Lung microvascular endothelial cell (primary cell): ENCODE measurements around the gene OLFML2A. TPM values are rescaled to one million over a fixed set of nuclear protein-coding genes. Genes with fewer than 3 reads are reported as not detected.
"Not testable (repeated sequence)": the region's sequence is repeated elsewhere in the genome, so short reads cannot be mapped to it uniquely, and the experiment has no call there.

Experiments used
- DNase-seq, 2 donors: peaks; one replicate each; pipeline versions ENCODE4 v3.0.0 to v3.0.0-alpha.2; 2010; ENCODE audit warnings: low read depth in 2 of 2
- total RNA-seq: library from RNA; depleted of rRNA; stranded (reverse); fragments of >200 nt; gene quantifications from 2 replicates; pipeline ENCODE4 v1.2.1, GENCODE V29; 2014

Gene OLFML2A
- 1.3 and 2.2 TPM in 2 replicates for total RNA-seq

DNA sequence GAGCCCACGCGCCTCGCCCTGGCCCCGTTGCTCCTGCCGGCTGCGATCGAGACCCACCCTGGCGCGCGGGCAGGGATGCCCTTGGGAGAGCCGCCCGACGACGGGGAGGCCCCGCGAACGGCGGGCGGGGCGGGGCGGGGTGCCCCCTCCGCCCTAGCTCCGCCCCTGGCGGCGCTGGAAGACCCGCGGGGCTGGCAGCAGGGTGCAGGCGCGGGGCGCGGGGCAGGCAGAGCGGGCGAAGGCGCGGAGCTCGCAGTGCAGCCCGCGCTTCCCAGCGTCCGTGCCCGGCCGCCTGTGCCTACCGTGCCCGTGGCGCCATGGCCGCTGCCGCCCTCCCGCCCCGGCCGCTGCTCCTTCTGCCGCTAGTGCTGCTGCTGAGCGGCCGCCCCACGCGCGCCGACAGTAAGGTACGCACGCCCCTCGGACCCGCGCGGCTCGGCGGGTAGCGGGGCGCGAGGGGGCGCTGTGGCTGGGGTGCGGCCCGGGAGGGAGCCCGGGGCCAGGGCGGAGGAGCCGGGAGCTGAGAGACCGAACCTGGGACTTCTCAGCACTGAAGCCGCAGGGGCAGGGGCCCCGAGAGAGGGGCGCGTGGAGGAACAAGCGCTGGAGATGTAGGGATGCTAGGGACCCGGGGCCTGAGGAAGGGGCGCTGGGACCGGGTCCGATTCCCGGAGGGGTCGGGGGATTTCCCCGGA lies at the start of gene OLFML2A:
Gene OLFML2A, plus strand, starts transcription at position 180 of the 695 bp plus-strand sequence. Its CDS starts 138 bp downstream, at position 318.
- DNase-seq: no peak

DNA sequence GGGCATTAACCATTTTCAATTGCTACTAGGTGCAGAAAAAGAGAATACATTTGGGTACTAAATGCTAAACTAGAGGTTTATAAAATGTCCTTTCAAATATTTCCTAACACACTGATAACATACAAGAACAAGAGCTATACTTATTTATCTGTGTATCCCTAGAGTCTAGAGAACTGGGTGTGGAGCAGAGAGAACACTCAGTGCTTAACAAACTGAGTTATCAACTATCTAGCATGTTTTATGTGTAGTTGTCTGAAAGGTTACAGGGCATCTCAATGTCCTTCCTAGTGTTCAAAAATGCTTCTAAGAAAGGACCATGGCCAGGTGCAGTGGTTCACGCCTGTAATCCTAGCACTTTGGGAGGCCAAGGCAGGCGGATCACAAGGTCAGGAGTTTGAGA lies 46.2 kb upstream of the OLFML2A start:
- DNase-seq: no peak

DNA sequence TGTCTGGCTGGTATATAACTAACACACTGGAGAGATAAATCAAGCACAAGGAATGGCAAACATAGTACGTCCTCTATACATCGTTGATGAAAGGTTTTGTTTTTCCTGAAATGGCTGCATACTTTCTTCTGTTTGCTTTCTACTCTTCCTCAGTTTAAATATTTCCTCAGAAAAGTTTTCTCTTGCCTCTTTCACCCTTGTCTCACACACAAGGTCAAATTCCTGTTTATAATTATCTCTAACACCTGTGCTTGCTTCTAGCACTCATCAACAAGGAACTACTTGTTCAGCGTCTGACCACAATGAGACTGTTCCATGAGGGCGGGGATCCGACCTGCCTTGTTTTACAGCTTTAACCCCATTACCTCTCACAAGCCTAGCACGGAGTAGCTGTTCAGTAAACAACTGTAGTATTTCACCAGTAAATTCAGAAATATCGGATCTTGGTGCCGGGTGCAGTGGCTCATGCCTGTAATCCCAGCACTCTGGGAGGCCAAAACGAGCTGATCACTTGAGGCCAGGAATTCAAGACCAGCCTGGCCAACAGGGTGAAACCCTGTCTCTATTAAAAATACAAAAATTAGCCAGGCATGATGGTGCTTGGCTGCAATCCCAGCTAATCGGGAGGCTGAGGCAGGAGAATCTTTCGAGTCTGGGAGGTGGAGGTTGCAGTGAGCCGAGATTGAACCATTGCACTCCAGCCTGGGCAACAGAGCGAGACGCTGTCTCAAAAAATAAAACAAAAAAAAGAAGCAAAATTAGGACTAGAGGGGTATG lies 42.8 kb upstream of the OLFML2A start:
- no peak for DNase-seq

DNA sequence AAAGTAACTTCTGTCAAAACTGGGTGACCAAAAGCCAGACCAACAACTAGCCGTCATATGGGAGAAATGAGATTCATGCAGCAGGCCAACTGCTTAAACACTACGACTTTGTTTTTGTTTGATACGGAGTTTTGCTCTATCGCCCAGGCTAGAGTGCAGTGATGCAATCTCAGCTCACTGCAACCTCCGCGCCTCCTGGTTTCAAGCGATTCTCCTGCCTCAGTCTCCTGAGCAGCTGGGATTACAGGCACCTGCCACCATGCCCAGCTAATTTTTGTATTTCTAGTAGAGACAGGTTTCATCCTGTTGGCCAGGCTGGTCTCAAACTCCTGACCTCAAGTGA lies 42.2 kb upstream of the OLFML2A start:
- not testable (repeated sequence) for DNase-seq

DNA sequence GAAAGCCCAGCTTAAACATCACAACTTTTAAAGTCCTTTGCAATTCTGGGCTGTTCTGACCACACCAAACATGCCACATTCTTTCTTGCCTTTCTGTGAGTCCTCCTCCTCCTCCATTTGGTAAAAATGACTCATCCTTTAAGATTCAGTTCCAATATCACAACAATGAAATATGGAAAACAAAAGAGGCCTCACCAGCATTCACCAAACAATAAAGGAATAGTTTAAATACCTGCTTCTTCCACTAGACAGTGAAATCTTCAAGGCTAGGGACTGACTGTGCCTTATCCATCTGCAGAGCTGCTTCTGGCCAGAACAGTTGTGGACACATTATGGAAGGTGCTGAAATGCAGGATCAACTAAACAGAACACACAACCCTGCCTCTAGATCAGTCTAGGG lies 41.8 kb upstream of the OLFML2A start:
- peak in 1 of 2 donors; percentile 12 for DNase-seq

DNA sequence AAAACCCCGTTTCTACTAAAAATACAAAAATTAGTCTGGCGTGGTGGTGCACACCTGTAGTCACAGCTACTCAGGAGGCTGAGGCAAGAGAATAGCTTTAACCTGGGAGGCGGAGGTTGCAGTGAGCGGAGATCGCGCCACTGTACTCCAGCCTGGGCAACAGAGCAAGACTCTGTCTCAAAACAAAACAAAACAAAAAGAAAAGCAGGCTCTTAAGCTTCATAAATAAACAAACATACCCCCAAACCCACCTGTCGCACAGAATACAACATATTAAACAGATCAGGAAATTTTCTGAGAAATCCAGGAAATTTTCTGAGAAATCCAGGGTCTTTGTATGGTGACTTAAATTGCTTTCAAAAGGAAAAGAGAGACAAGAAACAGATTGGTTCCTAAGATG lies 38.9 kb upstream of the OLFML2A start:
- DNase-seq: not testable (repeated sequence)

DNA sequence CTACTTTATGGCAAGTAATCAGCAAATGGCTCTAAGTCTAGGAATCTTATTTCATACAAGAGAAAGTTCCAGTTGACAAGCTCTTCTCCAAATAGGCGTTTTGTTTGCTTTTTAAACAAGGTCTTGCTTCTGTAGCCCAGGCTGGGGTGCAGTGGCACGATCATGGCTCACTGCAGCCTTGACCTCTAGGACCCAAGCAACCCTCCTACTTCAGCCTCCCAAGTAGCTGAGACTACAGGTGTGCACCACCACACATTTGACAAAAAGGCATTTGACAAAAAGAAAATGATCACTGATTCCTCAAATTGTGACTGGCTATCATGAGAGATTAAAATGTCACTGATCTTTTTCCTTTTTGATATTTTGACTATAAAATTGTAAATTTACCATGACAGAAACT lies 37.6 kb upstream of the OLFML2A start:
- no peak for DNase-seq

DNA sequence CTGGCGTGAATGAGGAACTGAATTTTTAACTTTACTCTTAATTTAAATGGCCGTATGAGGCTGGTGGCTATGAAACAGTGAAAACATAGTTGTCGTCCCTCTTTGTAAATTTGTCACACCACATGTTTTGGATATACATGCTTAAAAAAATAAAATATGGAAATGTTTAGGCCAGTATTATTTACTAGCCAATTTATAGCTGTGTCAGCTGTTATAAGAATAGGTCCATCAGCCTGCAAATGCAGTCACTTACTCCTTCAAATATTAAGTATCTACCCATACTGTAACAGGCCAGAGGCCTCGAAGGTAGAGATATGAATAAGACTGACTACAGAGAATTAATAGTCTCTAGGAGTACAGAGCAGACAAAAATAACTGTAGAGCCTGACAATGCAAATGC lies 35.8 kb upstream of the OLFML2A start:
- DNase-seq: no peak

DNA sequence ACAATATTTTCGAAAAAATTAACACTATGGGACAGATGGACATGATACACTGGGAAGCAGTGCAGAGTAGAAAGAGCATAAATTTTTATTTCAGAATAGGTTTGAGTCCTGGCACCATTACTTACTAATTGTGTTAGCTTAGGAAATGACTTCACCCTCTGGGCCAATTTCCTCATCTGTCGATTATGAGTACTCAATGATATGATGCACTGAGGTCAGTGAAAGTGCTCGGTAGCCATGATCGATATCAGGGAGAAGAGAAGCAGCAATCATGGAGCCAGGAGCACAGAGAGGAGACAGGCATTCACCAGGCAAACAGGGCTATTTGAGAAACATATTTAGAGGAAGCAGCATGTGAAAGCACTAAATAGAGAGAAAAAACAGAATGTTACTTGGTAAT lies 35.3 kb upstream of the OLFML2A start:
- DNase-seq: peak in 1 of 2 donors; percentile 3

DNA sequence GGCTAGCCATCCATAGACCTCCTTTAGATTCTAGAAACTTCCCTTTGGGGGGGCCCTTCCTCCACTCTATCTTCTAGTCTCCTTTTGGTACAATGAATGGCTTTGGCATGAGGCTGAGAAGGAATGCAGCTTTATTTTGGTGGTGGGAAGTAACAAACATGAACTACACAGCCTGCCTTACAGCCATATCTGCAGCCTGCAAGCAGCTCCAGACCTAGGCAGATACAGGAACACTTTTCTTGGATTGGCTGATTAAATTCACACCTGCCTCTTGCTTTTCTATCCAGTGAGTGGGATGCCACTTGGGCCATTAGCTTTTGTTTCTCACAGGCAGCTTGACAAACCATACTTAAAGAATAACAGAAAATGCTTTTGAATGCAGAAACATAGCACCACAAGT lies 34.0 kb upstream of the OLFML2A start:
- DNase-seq: no peak

DNA sequence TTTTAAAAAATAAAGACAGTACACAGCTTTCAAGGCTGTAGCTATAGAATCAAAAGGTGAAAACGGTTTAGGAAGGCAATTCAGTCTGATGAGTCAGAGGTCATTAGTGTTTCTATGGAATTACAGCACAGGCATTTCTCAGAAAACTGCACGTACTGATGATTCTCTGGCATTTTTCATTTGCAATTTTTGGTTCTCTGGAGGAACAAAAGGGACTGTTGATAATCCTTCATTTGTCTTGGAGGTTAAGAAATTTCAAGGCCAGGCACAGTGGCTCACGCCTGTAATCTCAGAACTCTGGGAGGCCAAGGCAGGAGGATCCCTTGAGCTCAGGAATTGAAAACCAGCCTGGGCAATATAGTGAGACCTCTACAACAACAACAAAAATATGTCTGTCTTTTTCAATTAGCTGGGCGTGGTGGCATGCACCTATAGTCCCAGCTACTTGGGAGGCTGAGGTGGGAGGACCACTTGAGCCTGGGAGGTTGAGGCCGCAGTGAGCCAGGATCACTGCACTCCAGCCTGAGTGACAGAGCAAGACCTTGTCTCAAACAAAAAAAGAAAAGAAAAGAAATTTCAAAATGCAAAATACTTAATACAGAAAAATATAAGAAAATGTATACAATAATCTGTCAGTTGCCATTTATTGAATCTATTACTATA lies 33.1 kb upstream of the OLFML2A start:
- no peak for DNase-seq

DNA sequence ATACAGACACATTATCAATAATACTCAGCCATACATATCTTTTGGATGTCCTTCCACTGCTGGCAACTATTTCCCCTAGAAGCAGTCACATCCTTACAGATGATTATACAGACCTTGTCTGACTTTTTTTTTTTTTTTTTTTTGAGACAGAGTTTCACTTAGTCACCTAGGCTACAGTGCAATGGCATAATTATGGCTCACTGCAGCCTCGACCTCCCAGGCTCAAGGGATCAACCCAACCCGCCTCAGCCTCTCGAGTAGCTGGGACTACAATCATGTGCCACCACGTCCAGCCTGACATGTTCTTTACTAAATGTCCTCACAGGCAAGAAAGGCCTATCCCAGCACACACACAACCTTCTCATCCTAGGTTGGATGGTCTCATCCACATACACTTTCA lies 29.9 kb upstream of the OLFML2A start:
- DNase-seq: no peak

DNA sequence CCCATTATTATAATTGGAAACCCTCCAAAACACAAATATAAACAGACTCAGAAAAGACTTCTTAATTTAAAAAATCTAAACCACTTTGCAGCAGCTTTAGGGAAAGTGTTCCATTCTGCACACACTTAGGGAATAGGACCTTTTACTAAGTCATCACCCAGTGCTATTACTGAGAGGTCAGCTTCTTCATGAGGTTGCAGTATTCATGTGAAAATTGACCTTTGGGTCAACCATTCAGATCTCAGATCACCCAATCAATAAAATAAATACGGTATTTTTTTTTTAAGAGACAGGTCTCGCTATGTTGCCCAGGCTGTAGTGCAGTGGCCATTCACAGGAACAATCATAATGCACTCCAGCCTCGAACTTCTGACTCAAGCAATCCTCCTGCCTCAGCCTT lies 27.6 kb upstream of the OLFML2A start:
- no peak for DNase-seq

DNA sequence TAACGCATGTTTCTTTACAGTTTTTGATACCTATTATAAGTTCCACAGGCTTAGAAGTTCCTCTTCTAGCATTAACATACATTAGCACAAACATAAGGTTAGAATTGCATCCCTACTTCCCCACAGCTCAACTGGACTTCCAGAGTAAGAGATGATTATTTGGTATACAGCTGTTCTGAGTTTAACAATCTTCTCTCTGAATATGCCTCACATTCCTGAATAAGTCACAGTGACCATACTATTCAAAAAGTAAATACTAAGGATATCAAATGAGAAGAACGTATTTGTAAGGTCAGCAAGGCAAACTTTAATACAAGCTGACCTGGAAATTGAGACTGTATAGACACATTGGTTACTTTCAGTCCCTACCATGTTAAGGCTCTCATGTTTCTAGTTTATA lies 27.2 kb upstream of the OLFML2A start:
- no peak for DNase-seq

DNA sequence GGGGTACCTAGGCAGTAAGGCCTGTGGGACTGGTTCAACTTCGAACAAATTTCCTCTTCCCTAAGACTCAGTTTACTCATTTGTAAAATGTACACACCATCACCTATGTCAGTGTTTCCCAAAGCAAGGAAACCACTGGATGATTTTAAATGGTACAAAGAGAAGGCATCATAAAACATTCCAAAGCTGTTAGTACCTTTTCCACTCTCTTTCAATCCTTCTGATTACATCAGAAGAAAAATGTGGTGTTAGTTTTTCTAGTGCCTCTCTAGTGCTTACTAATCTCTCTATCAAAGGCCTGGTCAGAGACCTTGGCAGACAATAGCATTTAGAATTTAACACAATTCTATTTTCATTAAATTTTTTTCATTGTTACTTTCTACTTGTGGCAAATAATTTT lies 24.0 kb upstream of the OLFML2A start:
- no peak for DNase-seq

DNA sequence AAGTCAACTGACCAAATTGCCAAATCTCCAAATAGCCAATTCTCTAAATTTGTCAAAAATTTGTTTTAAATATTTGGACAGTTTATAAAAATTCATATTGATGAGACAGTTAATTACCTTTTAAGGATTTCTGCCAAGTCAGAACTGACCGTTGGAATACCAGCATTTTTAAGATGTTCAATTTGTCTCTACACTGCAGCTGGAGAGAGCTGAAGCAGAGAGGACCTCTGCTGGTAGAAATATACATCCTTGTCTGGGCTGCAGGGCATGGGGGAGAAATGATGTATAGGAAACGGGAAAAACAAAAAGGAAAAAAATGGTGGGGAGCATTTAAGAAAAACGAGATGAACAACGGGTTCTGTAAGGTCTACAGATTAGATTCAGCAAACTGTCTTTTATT lies 22.6 kb upstream of the OLFML2A start:
- DNase-seq: peak; percentile 13 to 35

DNA sequence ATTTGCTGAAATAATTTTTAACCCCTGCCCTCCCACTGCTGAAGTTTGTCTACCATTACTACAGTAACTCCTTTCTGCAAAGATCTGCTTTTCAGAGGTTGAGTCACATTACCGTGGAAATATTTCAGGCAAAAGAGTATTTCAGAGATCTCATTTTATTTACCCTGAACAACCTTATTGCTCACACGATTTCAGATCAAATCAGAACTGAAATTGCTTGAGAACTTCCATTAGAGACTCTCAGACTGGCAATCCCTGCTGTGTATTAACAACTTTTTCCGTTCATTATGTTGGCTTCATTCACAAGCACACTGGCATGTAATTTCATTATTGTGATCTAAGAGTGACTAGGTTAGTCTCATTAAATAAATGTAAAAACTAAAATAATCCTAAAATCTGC lies 21.9 kb upstream of the OLFML2A start:
- DNase-seq: no peak

DNA sequence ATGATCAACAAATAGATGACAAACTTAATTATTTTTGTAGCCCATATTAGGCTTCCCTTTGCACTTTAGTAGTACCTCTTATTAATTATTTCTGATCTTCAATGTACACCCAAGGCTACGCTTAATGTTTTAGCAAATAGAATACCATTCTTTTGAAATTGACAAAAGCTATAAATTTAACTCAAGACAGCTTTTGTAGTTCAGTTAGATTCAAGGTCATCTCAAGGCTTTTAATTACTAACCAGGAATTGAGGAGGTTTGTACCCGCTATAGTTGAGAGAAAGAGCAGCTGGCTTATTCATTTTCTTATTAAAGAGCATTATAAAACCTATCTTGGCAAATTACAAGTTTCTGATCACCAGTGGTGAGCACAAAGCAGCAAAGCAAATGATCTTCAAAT lies 20.9 kb upstream of the OLFML2A start:
- DNase-seq: no peak

DNA sequence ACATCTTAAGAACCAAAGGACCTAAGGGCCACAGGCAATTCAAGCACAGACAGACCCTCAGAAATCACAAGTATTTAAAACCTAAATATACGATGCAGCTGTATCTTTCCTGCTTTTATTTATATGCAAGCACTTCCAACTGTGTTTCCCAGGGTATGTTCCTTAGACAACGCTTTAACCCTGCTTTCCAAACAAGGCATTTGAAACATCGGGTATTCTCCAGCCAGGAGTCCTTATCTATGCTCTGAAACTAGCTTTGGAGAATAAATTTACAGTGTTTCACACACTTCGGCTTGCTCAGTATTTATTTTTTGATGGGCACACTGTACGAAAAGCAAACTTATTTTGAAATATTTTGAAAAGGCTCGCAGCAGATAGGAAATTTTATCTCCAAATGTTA lies 19.3 kb upstream of the OLFML2A start:
- no peak for DNase-seq

DNA sequence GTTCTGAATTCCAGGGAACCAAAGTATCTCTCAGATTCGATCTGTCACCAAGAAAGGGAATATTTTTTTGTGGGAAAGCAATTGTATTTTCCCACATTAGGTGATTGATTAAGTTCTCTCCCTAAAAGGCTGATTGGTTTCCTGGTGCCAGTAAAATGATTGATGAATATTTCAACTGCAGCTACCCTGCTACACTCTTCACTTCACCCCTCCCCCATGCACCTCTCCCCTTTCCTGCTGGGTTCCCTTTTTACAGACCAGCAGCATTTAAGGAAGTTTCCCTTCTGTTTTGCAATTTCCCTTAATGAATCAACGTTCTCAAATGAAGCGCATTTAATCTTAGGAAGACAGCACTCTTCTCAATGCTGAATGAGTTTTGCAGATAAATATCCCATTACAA lies 18.9 kb upstream of the OLFML2A start:
- no peak for DNase-seq

DNA sequence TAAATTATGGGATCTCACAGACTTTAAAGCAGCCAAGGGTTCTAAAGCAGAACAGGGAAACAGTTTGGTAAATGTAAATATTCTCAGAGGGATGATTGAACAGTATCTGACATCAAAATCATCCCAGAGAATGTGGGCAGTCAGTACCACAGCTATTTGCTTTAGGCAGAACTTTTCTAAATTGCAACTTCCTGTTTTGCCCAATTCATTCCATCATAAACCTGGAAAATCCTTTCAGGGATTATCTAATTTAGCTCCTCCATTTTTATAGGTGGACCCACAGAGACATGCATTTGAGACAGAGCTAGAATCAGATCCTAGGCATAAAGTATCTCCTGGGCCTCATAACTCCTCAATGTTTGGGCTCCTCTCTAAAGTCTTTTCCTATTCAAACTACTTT lies 18.2 kb upstream of the OLFML2A start:
- no peak for DNase-seq

DNA sequence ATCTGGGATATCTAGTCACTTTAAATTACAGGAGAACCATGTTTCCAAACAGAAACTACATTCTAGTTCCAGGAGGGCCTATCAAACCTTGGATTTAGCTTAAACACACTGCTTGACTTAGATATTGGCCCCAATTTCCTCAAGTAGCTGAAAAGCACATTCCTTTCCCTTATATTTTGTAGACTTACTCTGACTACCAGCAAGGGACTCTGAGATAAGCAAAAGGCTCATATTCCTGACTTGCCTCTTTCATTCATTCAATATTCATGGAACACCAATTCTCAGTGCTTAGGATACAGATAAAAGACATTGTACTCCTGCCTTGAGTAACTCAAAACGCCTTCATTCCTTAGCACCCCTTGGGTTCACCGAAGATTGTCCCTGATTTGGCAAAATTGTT lies 17.6 kb upstream of the OLFML2A start:
- DNase-seq: no peak

DNA sequence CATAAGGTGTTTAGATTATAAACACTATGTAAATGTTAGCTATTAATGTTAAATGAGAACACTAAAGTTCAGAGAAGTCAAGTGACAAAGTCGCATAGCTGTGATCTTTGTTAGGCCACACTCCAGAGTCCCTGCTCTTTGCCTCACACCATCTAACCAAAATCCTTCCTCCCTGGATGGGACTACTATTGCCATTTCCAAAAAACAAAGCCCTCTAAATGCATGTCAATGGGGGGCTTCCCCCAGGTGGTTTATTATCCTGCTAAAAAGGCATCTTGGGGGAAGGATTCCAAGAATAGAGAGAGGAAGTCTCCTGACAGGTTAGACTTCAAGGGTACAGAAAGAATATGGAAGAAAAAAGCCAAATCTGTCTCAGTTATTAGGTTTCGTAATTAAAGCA lies 16.2 kb upstream of the OLFML2A start:
- DNase-seq: no peak
